Mucosa of stomach (tissue), 1 donor: ENCODE results near the gene CYB5R2.

Source experiments
- H3K27me3 ChIP-seq: one replicate; pipeline ENCODE4 v1.7.0; 2013; ENCODE audit warnings: mild to moderate bottlenecking, low read length; ENCODE audit not compliant: control insufficient read depth, insufficient read depth
- H3K36me3 ChIP-seq: one replicate; pipeline ENCODE4 v1.7.0; 2013; ENCODE audit warnings: low read length; ENCODE audit not compliant: control insufficient read depth, insufficient read depth
- H3K4me1 ChIP-seq: one replicate; pipeline ENCODE4 v1.7.0; 2013; ENCODE audit warnings: mild to moderate bottlenecking, low read length; ENCODE audit not compliant: control insufficient read depth, insufficient read depth
- H3K4me3 ChIP-seq: one replicate; pipeline ENCODE4 v1.7.0; 2013; ENCODE audit warnings: low read length
- H3K9ac ChIP-seq: one replicate; pipeline ENCODE4 v1.7.0; 2013; ENCODE audit warnings: mild to moderate bottlenecking, low read length, moderate library complexity
- H3K9me3 ChIP-seq: one replicate; pipeline ENCODE4 v1.7.0; 2013; ENCODE audit warnings: mild to moderate bottlenecking, low read length, moderate library complexity; ENCODE audit not compliant: control insufficient read depth
- donor health status: Pancreatic carcinoma.

Gene CYB5R2

GRCh38 chr11:7672960-7673723 lies at the start of gene CYB5R2:
CYB5R2 (minus strand) TSS chr11:7673500; CDS start chr11:7672825, 675 bp downstream.
- H3K4me3 ChIP-seq, result peak within 1 kb of the TSS; percentile 34
- H3K27me3 ChIP-seq, result peaks cover 3% of the 10 kb centered on the region
- H3K9me3 ChIP-seq, result no peaks in the 10 kb centered on the region
- no peaks in the 10 kb centered on the region for H3K36me3 ChIP-seq
- peaks cover 32% of the 10 kb centered on the region for H3K4me1 ChIP-seq
- H3K9ac ChIP-seq, result peak within 1 kb of the TSS; percentile 62

GRCh38 chr11:7714786-7715185 lies 41.5 kb upstream of the CYB5R2 start:
- H3K27me3 ChIP-seq, result no peaks in the 10 kb centered on the region
- no peaks in the 10 kb centered on the region for H3K36me3 ChIP-seq
- no peak overlapping the region for H3K4me3 ChIP-seq
- no peak overlapping the region for H3K9ac ChIP-seq
- no peaks in the 10 kb centered on the region for H3K4me1 ChIP-seq
- H3K9me3 ChIP-seq, result no peaks in the 10 kb centered on the region

GRCh38 chr11:7706377-7706776 lies 33.1 kb upstream of the CYB5R2 start, which contains the start of gene OVCH2:
OVCH2 (minus strand) TSS chr11:7706477; CDS start chr11:7706394, 83 bp downstream.
- no peak within 1 kb of the TSS for H3K9ac ChIP-seq
- H3K27me3 ChIP-seq, result no peaks in the 10 kb centered on the region
- no peaks in the 10 kb centered on the region for H3K36me3 ChIP-seq
- no peak within 1 kb of the TSS for H3K4me3 ChIP-seq
- no peaks in the 10 kb centered on the region for H3K9me3 ChIP-seq
- no peaks in the 10 kb centered on the region for H3K4me1 ChIP-seq

- Histone ChIP-seq H3K36me3 (no peaks in the 10 kb centered on the region), H3K9ac (no peak overlapping the region), H3K9me3 (no peaks in the 10 kb centered on the region), H3K27me3 (no peaks in the 10 kb centered on the region), H3K4me1 (no peaks in the 10 kb centered on the region), H3K4me3 (no peak overlapping the region)
Observed at GRCh38 chr11:7703740-7704139, 30.4 kb upstream of the CYB5R2 start.

- no peaks in the 10 kb centered on the region for H3K9me3 ChIP-seq
- no peaks in the 10 kb centered on the region for H3K4me1 ChIP-seq
Observed at GRCh38 chr11:7696424-7696823, 23.1 kb upstream of the CYB5R2 start.

GRCh38 chr11:7694235-7694634 lies 20.9 kb upstream of the CYB5R2 start:
- no peaks in the 10 kb centered on the region for H3K9me3 ChIP-seq
- H3K9ac ChIP-seq, result no peak overlapping the region
- no peaks in the 10 kb centered on the region for H3K36me3 ChIP-seq
- no peaks in the 10 kb centered on the region for H3K27me3 ChIP-seq
- H3K4me1 ChIP-seq, result no peaks in the 10 kb centered on the region
- no peak overlapping the region for H3K4me3 ChIP-seq

More at GRCh38 chr11:7696424-7696823, 23.1 kb upstream of the CYB5R2 start:
- Histone ChIP-seq H3K9ac (no peak overlapping the region), H3K4me3 (no peak overlapping the region), H3K27me3 (no peaks in the 10 kb centered on the region), H3K36me3 (no peaks in the 10 kb centered on the region)

GRCh38 chr11:7692426-7692825 lies 19.1 kb upstream of the CYB5R2 start:
- H3K4me1 ChIP-seq, result no peaks in the 10 kb centered on the region
- H3K9me3 ChIP-seq, result no peaks in the 10 kb centered on the region
- H3K27me3 ChIP-seq, result no peaks in the 10 kb centered on the region
- no peaks in the 10 kb centered on the region for H3K36me3 ChIP-seq
- no peak overlapping the region for H3K4me3 ChIP-seq
- H3K9ac ChIP-seq, result no peak overlapping the region

GRCh38 chr11:7691759-7692350 lies 18.6 kb upstream of the CYB5R2 start:
- Histone ChIP-seq H3K9me3 (no peaks in the 10 kb centered on the region), H3K27me3 (no peaks in the 10 kb centered on the region), H3K4me3 (no peak overlapping the region), H3K36me3 (no peaks in the 10 kb centered on the region), H3K4me1 (no peaks in the 10 kb centered on the region), H3K9ac (no peak overlapping the region)

GRCh38 chr11:7690648-7691047 lies 17.3 kb upstream of the CYB5R2 start:
- H3K9ac ChIP-seq, result no peak overlapping the region

GRCh38 chr11:7689239-7689638 lies 15.9 kb upstream of the CYB5R2 start:
- Histone ChIP-seq H3K4me1 (no peaks in the 10 kb centered on the region), H3K27me3 (no peaks in the 10 kb centered on the region), H3K9ac (no peak overlapping the region), H3K36me3 (no peaks in the 10 kb centered on the region), H3K9me3 (no peaks in the 10 kb centered on the region), H3K4me3 (no peak overlapping the region)

More at GRCh38 chr11:7690648-7691047, 17.3 kb upstream of the CYB5R2 start:
- no peaks in the 10 kb centered on the region for H3K4me1 ChIP-seq
- H3K27me3 ChIP-seq, result no peaks in the 10 kb centered on the region
- no peak overlapping the region for H3K4me3 ChIP-seq
- no peaks in the 10 kb centered on the region for H3K9me3 ChIP-seq
- no peaks in the 10 kb centered on the region for H3K36me3 ChIP-seq

- Histone ChIP-seq H3K4me1 (no peaks in the 10 kb centered on the region), H3K27me3 (no peaks in the 10 kb centered on the region), H3K4me3 (no peak overlapping the region), H3K36me3 (no peaks in the 10 kb centered on the region), H3K9me3 (no peaks in the 10 kb centered on the region), H3K9ac (no peak overlapping the region)
Observed at GRCh38 chr11:7688238-7688826, 15.0 kb upstream of the CYB5R2 start.

- no peaks in the 10 kb centered on the region for H3K36me3 ChIP-seq
- no peak overlapping the region for H3K9ac ChIP-seq
- H3K4me3 ChIP-seq, result no peak overlapping the region
- H3K9me3 ChIP-seq, result no peaks in the 10 kb centered on the region
- no peaks in the 10 kb centered on the region for H3K27me3 ChIP-seq
- H3K4me1 ChIP-seq, result no peaks in the 10 kb centered on the region
Observed at GRCh38 chr11:7687386-7687785, 14.1 kb upstream of the CYB5R2 start.
